GM12891 (cell line): ENCODE results near the gene TMEM156.

Source experiments
- POLR2A ChIP-seq: IDR thresholded peaks from 2 replicates; pipeline ENCODE4 v1.6.1; 2011; ENCODE audit warnings: low read depth, low read length, control low read depth
- SPI1 ChIP-seq: IDR thresholded peaks from 2 replicates; pipeline ENCODE4 v1.6.1; 2011; ENCODE audit warnings: low read depth, low read length, control low read depth

DNA sequence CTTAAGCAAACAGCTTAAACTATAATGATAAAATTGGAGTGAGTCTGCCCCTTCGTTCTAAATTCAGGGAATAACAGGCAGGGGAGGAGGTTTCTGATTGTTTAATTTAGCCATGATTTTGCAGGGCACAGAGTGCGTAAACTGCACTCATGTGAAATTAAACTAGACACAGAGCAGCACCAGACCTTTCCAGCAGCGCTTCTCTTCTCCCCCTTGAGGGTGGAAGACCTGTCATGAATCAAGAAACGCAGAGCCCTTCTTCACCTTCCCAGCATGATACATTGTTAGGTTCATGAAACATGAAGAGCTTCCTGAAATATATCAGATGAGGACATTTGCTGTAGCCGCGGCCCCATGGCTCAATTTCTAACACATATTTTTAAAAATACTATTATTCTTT, 101.5 kb downstream of the TMEM156 start:
- TF ChIP-seq SPI1 (no peak), POLR2A (no peak)
